ENCODE results near the gene IRF1. TPM values are rescaled to one million over a fixed set of nuclear protein-coding genes. Genes with fewer than 3 reads are reported as not detected.

IRF1 gene, protein sequence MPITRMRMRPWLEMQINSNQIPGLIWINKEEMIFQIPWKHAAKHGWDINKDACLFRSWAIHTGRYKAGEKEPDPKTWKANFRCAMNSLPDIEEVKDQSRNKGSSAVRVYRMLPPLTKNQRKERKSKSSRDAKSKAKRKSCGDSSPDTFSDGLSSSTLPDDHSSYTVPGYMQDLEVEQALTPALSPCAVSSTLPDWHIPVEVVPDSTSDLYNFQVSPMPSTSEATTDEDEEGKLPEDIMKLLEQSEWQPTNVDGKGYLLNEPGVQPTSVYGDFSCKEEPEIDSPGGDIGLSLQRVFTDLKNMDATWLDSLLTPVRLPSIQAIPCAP
- total RNA-seq, result 13.6 and 48.6 TPM in 2 replicates

DNA sequence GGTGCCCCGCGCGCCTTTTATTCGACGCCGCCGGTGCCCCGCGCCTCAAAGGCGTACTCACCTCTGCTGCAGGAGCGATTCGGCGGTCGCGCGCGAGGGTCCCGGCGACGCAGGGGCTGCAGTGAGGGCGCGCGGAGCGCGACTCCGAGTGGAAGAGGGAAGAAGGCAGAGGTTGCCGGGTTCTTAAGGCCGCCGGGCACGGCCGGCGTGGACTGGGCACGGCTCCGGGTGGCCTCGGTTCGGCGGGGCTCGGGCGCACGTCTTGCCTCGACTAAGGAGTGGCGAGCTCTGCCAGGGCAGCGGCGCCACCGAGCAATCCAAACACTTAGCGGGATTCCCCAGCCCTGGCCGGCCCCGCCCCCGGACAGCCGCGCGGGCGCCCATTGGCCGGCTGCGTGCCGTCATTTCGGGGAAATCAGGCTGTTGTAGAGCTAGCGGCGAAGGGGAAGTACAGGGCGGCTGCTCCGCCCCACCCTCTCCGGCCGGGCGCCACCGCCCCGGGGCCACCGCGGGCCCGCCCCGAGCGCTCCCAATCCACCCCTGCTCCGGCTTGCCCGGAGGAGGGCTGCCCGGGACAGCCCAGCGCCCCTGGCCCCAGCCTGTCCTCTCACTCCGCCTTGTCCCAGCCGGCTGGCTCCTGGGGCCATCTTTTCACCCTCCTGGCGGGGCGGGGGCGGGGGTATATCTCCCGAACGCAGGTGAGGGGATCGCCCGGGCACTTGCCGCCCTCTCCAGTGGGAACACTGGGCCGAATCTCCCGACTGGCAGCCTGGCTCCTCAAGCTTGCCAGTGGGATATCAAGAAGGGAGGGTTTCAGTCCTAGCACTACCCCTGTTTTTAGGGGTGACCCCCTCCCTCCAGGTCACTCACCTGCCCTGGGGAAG, at the start of gene IRF1:
IRF1 (minus strand) TSS at position 290 of the 884 bp plus-strand sequence. CDS start 1,295 bp downstream, outside the sequence.

Other genes with a start within 250 kb of the IRF1 start
- gene PDLIM4, start 233.1 kb downstream of the IRF1 start, total RNA-seq, result 51.2 and 141 TPM in 2 replicates
- gene SLC22A4, start 196.4 kb downstream of the IRF1 start, total RNA-seq, result 0.08 and 3.4 TPM in 2 replicates
- gene SLC22A5, start 121.1 kb downstream of the IRF1 start, total RNA-seq, result 4.1 and 5.1 TPM in 2 replicates
- not detected in 2 replicates for gene IL5, start 52.7 kb upstream of the IRF1 start, total RNA-seq
- gene RAD50, start 66.2 kb upstream of the IRF1 start, total RNA-seq, result 16.0 and 16.8 TPM in 2 replicates
- gene IL13, start 167.4 kb upstream of the IRF1 start, total RNA-seq, result not detected in 2 replicates
- gene IL4, start 183.2 kb upstream of the IRF1 start, total RNA-seq, result not detected in 2 replicates
- gene KIF3A, start 246.8 kb upstream of the IRF1 start, total RNA-seq, result 3.1 and 3.5 TPM in 2 replicates